ENCODE data around the gene PRKAR1A.

Gene PRKAR1A

GRCh38 chr17:68599552-68600066, 87.4 kb downstream of the PRKAR1A start:
- no peak for TF ChIP-seq CTCF (IDR thresholded peaks at IDR 0.05; ENCODE audit: insufficient read depth, low read length, poor library complexity, severe bottlenecking)
- peaks cover 3% of the 10 kb centered on the region for H3K27me3 ChIP-seq (replicated peaks; ENCODE audit: control insufficient read depth, insufficient read depth, low read length)
- no peaks in the 10 kb centered on the region for H3K36me3 ChIP-seq (ENCODE audit: control insufficient read depth, insufficient read depth, low read length)
- no peak for DNase-seq (ENCODE audit: extremely low read depth, insufficient read length)
- H3K4me3 ChIP-seq (replicated peaks; ENCODE audit: low read depth, low read length): no peak overlapping the region

- Histone ChIP-seq H3K36me3 (ENCODE audit: control insufficient read depth, insufficient read depth, low read length) (no peaks in the 10 kb centered on the region), H3K4me3 (replicated peaks; ENCODE audit: low read depth, low read length) (no peak overlapping the region), H3K27me3 (replicated peaks; ENCODE audit: control insufficient read depth, insufficient read depth, low read length) (peaks cover 3% of the 10 kb centered on the region)
- peak; percentile 12 for DNase-seq (ENCODE audit: extremely low read depth, insufficient read length)
- TF ChIP-seq CTCF (IDR thresholded peaks at IDR 0.05; ENCODE audit: insufficient read depth, low read length, poor library complexity, severe bottlenecking): no peak
These were observed 88.1 kb downstream of the PRKAR1A start for GRCh38 chr17:68600067-68600930.
